HepG2 (cell line): ENCODE results near the gene PCIF1. TPM values are rescaled to one million over a fixed set of nuclear protein-coding genes. Genes with fewer than 3 reads are reported as not detected.

Experiments
- AGO1 ChIP-seq: fragments of 200-400 bp; formaldehyde crosslinking; IDR thresholded peaks from 2 replicates; pipeline ENCODE4 v1.6.1; 2017; ENCODE audit warnings: mild to moderate bottlenecking, low read depth, low read length, moderate library complexity; ENCODE audit not compliant: poor library complexity, severe bottlenecking
- AHR ChIP-seq: IDR thresholded peaks from 2 replicates; pipeline ENCODE4 v1.6.1; 2018; ENCODE audit warnings: missing genetic modification reagents, missing compliant biosample characterization
- ASH2L ChIP-seq: fragments of 300-600, 200-600 bp; sonication (generic); IDR thresholded peaks from 2 replicates; pipeline ENCODE4 v1.7.0; 2017; ENCODE audit warnings: low read depth, mild to moderate bottlenecking, moderate library complexity, mixed read lengths, low read length; ENCODE audit not compliant: insufficient read length
- CHD2 ChIP-seq: IDR thresholded peaks from 2 replicates; pipeline ENCODE4 v1.6.1; 2011; ENCODE audit warnings: low read depth, low read length, improper control_type of control experiment
- DNMT3B ChIP-seq: conservative IDR thresholded peaks from 2 replicates; pipeline ENCODE4 v1.6.1; 2016; ENCODE audit warnings: missing biosample characterization, control low read depth
- KDM4B ChIP-seq: sonication (generic); formaldehyde crosslinking; IDR thresholded peaks from 2 replicates; pipeline ENCODE4 v1.4.0; 2020; ENCODE audit warnings: missing genetic modification reagents
- MTERF4 ChIP-seq: sonication (generic); formaldehyde crosslinking; IDR thresholded peaks from 2 replicates; pipeline ENCODE4 v1.8.0; 2023; ENCODE audit warnings: mild to moderate bottlenecking, missing genetic modification reagents
- RORA ChIP-seq: sonication (generic); formaldehyde crosslinking; IDR thresholded peaks from 2 replicates; pipeline ENCODE4 v1.5.0; 2020; ENCODE audit warnings: mild to moderate bottlenecking, missing genetic modification reagents, moderate library complexity
- SMAD1 ChIP-seq: sonication (generic); formaldehyde crosslinking; IDR thresholded peaks from 2 replicates; pipeline ENCODE4 v1.4.0; 2020; ENCODE audit warnings: missing genetic modification reagents, low read depth, mild to moderate bottlenecking, borderline replicate concordance
- TSC22D2 ChIP-seq: sonication (generic); formaldehyde crosslinking; IDR thresholded peaks from 2 replicates; pipeline ENCODE4 v1.5.1; 2020; ENCODE audit warnings: missing genetic modification reagents, mild to moderate bottlenecking, borderline replicate concordance
- ZFP36L2 ChIP-seq: sonication (generic); formaldehyde crosslinking; IDR thresholded peaks from 2 replicates; pipeline ENCODE4 v1.4.0; 2020; ENCODE audit warnings: missing genetic modification reagents
- ZNF326 ChIP-seq: sonication (generic); formaldehyde crosslinking; IDR thresholded peaks from 2 replicates; pipeline ENCODE4 v1.4.0; 2020; ENCODE audit warnings: missing genetic modification reagents, borderline replicate concordance
- ZNF343 ChIP-seq: sonication (generic); formaldehyde crosslinking; IDR thresholded peaks from 2 replicates; pipeline ENCODE4 v1.4.0; 2020; ENCODE audit warnings: mild to moderate bottlenecking, missing genetic modification reagents
- ZNF7 ChIP-seq: IDR thresholded peaks from 2 replicates; pipeline ENCODE4 v1.6.1; 2016; ENCODE audit warnings: missing biosample characterization, missing genetic modification reagents
- ZNF790 ChIP-seq: sonication (generic); formaldehyde crosslinking; IDR thresholded peaks from 2 replicates; pipeline ENCODE4 v1.8.0; 2022; ENCODE audit warnings: missing genetic modification reagents, mild to moderate bottlenecking, borderline replicate concordance
- polyA plus RNA-seq, 8 experiments: library from polyadenylated mRNA; depleted of rRNA in 3 of 8; stranded (reverse) in 7 of 8; unstranded in 1 of 8; fragments of >200 nt; fragmentation: Illumina TruSeq in 4 of 8; extraction: Trizol in 4 of 8; gene quantifications; 2 replicates each; pipeline versions ENCODE4 v1.2.1 to v1.2.3, GENCODE V29; 2011 to 2016; ENCODE audit warnings: low read depth in 4 of 8, missing spikeins in 1 of 8, mixed read lengths in 1 of 8; ENCODE audit not compliant: insufficient read depth in 1 of 8
- total RNA-seq, 5 experiments: library from RNA; depleted of rRNA; stranded (reverse); fragments of >200 nt; fragmentation: Illumina TruSeq; extraction: Trizol; gene quantifications; 2 replicates each; pipeline ENCODE4 v1.2.3, GENCODE V29; 2016; ENCODE audit warnings: low read depth in 1 of 5
- TF ChIP-seq, protein P1 (sequence below): sonication (generic); formaldehyde crosslinking; IDR thresholded peaks from 2 replicates; pipeline ENCODE4 v1.4.0; 2020; ENCODE audit warnings: mild to moderate bottlenecking, missing genetic modification reagents

PCIF1 gene
- total and polyA plus RNA-seq, 2 of the 13 experiments (the other 11 are each of a cell fraction or from before 2014, with no cell fraction given) = 20.9 to 24.4 TPM

- peak; percentile 95 for TF ChIP-seq ZNF790
- peak; percentile 99 for TF ChIP-seq ZNF343 (CRISPR knock-in tag)
- TF ChIP-seq, protein P1, sequence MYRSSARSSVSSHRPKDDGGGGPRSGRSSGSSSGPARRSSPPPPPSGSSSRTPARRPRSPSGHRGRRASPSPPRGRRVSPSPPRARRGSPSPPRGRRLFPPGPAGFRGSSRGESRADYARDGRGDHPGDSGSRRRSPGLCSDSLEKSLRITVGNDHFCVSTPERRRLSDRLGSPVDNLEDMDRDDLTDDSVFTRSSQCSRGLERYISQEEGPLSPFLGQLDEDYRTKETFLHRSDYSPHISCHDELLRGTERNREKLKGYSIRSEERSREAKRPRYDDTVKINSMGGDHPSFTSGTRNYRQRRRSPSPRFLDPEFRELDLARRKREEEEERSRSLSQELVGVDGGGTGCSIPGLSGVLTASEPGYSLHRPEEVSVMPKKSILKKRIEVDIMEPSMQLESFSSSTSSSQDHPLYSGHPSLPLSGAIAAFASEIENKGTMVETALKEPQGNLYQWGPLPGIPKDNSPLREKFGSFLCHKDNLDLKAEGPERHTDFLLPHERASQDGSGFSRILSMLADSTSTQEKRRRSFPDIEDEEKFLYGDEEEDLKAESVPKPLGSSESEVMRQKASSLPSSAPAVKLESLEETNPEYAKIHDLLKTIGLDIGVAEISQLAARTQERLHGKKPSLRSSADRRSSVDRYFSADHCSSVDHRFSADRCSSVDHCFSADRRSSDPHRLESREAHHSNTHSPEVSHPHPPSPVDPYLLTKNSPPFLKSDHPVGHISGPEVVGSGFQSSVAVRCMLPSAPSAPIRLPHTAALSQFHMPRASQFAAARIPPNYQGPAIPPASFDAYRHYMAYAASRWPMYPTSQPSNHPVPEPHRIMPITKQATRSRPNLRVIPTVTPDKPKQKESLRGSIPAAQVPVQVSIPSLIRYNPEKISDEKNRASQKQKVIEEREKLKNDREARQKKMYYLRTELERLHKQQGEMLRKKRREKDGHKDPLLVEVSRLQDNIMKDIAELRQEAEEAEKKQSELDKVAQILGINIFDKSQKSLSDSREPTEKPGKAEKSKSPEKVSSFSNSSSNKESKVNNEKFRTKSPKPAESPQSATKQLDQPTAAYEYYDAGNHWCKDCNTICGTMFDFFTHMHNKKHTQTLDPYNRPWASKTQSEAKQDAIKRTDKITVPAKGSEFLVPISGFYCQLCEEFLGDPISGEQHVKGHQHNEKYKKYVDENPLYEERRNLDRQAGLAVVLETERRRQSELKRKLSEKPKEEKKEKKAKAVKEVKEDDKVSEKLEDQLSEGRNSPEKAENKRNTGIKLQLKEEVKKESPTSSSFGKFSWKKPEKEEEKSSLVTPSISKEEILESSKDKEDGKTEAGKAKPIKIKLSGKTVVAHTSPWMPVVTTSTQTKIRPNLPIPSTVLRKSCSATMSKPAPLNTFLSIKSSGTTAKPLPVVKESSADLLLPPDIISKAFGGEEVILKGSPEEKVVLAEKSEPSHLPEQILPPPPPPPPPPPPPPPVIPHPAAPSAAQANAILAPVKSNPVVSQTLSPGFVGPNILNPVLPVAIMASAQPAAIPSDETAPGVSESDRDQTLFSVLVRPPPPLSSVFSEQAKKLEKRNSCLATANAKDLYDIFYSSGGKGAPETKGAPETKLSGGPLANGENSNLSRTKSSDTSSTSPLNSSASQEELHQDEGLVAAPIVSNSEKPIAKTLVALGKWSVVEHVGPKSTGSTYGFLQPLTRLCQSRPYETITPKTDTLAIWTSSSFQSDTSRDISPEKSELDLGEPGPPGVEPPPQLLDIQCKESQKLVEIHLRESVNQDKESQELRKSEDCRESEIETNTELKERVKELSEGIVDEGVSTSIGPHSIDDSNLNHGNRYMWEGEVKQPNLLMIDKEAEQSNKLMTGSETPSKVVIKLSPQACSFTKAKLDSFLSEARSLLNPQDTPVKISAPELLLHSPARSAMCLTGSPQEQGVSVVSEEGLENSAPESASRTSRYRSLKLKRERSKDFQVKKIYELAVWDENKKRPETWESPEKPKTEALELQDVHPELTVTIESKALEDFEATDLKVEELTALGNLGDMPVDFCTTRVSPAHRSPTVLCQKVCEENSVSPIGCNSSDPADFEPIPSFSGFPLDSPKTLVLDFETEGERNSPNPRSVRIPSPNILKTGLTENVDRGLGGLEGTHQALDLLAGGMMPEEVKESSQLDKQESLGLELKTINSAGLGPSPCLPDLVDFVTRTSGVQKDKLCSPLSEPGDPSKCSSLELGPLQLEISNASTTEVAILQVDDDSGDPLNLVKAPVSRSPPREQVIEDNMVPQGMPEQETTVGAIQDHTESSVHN (CRISPR knock-in tag) = peak; percentile 98
- TF ChIP-seq ZNF326 = no peak
- TF ChIP-seq CHD2 = peak; percentile 72; the same call in 1 of the 2 replicates
- peak; percentile 90; the same call in 1 of the 2 replicates for TF ChIP-seq SMAD1 (CRISPR knock-in tag)
- peak; percentile 75 for TF ChIP-seq ASH2L
- TF ChIP-seq ZFP36L2 (CRISPR knock-in tag) = no peak
- TF ChIP-seq RORA = peak; percentile 77; the same call in 1 of the 2 replicates
- TF ChIP-seq KDM4B (CRISPR knock-in tag) = peak; percentile 99
- peak; percentile 78 for TF ChIP-seq AGO1
- no peak; the same call in 1 of the 2 replicates for TF ChIP-seq ZNF7
- TF ChIP-seq AHR (CRISPR knock-in tag) = peak; percentile 100
- TF ChIP-seq DNMT3B (CRISPR knock-in tag) = peak; percentile 99
- peak; percentile 98 for TF ChIP-seq TSC22D2 (CRISPR knock-in tag)
- TF ChIP-seq MTERF4 (CRISPR knock-in tag) = peak; percentile 84
These were observed 43.2 kb upstream of the PCIF1 start, which contains the start of the genes CTSA and NEURL2 (continued) for GRCh38 chr20:45890985-45891983.
